Stomach (tissue), 4 donors: ENCODE results near the gene LDAH.

Experiments
- EP300 ChIP-seq: sonication (generic); formaldehyde crosslinking; IDR thresholded peaks from one replicate; pipeline ENCODE4 v1.6.1; 2017; ENCODE audit warnings: antibody characterized with exemption
- POLR2A ChIP-seq, 4 donors: fragments of 450-650 bp; IDR thresholded peaks; one replicate each; pipeline ENCODE4 v1.6.1; 2016; ENCODE audit warnings: antibody characterized with exemption in 4 of 4, control low read depth in 2 of 4, mild to moderate bottlenecking in 1 of 4, moderate library complexity in 1 of 4
- POLR2AphosphoS5 ChIP-seq, 3 donors: sonication (generic); formaldehyde crosslinking; IDR thresholded peaks; one replicate each; pipeline ENCODE4 v1.6.1; 2016; ENCODE audit warnings: antibody characterized with exemption in 3 of 3
- TF ChIP-seq, protein P1 (sequence below), 7 experiments: fragments of 450-650 bp in 4 of 7; fragments of 200-600 bp in 3 of 7; sonication (generic) in 3 of 7; IDR thresholded peaks; one replicate each; pipeline ENCODE4 v1.5.1; 2016 to 2019; ENCODE audit warnings: antibody characterized with exemption in 7 of 7, control low read depth in 2 of 7, mild to moderate bottlenecking in 1 of 7

GRCh38 chr2:20818820-20819219 is 4.1 kb downstream of the LDAH start:
- no peak for TF ChIP-seq POLR2A (IDR thresholded peaks at IDR 0.05)
- no peak for TF ChIP-seq POLR2AphosphoS5 (IDR thresholded peaks at IDR 0.05)
- TF ChIP-seq, protein P1, sequence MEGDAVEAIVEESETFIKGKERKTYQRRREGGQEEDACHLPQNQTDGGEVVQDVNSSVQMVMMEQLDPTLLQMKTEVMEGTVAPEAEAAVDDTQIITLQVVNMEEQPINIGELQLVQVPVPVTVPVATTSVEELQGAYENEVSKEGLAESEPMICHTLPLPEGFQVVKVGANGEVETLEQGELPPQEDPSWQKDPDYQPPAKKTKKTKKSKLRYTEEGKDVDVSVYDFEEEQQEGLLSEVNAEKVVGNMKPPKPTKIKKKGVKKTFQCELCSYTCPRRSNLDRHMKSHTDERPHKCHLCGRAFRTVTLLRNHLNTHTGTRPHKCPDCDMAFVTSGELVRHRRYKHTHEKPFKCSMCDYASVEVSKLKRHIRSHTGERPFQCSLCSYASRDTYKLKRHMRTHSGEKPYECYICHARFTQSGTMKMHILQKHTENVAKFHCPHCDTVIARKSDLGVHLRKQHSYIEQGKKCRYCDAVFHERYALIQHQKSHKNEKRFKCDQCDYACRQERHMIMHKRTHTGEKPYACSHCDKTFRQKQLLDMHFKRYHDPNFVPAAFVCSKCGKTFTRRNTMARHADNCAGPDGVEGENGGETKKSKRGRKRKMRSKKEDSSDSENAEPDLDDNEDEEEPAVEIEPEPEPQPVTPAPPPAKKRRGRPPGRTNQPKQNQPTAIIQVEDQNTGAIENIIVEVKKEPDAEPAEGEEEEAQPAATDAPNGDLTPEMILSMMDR (IDR thresholded peaks at IDR 0.05) = no peak
- no peak for TF ChIP-seq EP300
